Skeletal muscle tissue (tissue), 4 donors: Measurements from ENCODE around the gene DPYSL5. TPM values are rescaled to one million over a fixed set of nuclear protein-coding genes. Genes with fewer than 3 reads are reported as not detected.

ENCODE experiments used
- H3K27ac ChIP-seq: one replicate; pipeline ENCODE4 v1.7.0; 2013; ENCODE audit warnings: mild to moderate bottlenecking, low read depth, low read length, inconsistent platforms
- H3K27me3 ChIP-seq, 3 donors: one replicate each; pipeline ENCODE4 v1.7.0; 2013; ENCODE audit warnings: low read length in 3 of 3; ENCODE audit not compliant: control insufficient read depth in 3 of 3, insufficient read depth in 3 of 3
- H3K36me3 ChIP-seq, 3 donors: one replicate each; pipeline ENCODE4 v1.7.0; 2013; ENCODE audit warnings: low read length in 3 of 3; ENCODE audit not compliant: control insufficient read depth in 3 of 3, insufficient read depth in 3 of 3
- H3K4me1 ChIP-seq, 3 donors: one replicate each; pipeline ENCODE4 v1.7.0; 2013; ENCODE audit warnings: low read length in 3 of 3, mild to moderate bottlenecking in 3 of 3; ENCODE audit not compliant: control insufficient read depth in 3 of 3, insufficient read depth in 3 of 3
- H3K4me3 ChIP-seq, 3 donors: one replicate each; pipeline ENCODE4 v1.7.0; 2013; ENCODE audit warnings: low read length in 3 of 3
- H3K9ac ChIP-seq, 3 donors: one replicate each; pipeline ENCODE4 v1.7.0; 2013; ENCODE audit warnings: low read length in 3 of 3, mild to moderate bottlenecking in 3 of 3, moderate library complexity in 2 of 3, low read depth in 1 of 3
- H3K9me3 ChIP-seq, 3 donors: one replicate each; pipeline ENCODE4 v1.7.0; 2013; ENCODE audit warnings: low read length in 3 of 3; ENCODE audit not compliant: control insufficient read depth in 3 of 3
- total RNA-seq: library from RNA; depleted of rRNA; stranded (reverse); fragments of >200 nt; gene quantifications from one replicate; pipeline ENCODE4 v1.2.3, GENCODE V29; 2014
- donor health status: Osteomylitis.

DPYSL5 gene
- total RNA-seq, 1 donor from 2014 or later: 3.7 TPM

- Histone ChIP-seq H3K4me1 (no peaks in the 10 kb centered on the region), H3K9ac (no peak overlapping the region), H3K27ac (no peak overlapping the region), H3K9me3 (no peaks in the 10 kb centered on the region), H3K27me3 (peaks cover 5 to 18% (median 13%) of the 10 kb centered on the region in 3 donors), H3K4me3 (no peak overlapping the region), H3K36me3 (no peaks in the 10 kb centered on the region)
Measured at GRCh38 chr2:26936855-26937254, 88.9 kb downstream of the DPYSL5 start.

- peaks cover 11 to 28% (median 21%) of the 10 kb centered on the region in 3 donors for H3K27me3 ChIP-seq
Measured at GRCh38 chr2:26938399-26939118, 90.6 kb downstream of the DPYSL5 start.

GRCh38 chr2:26940001-26940400 lies 92.1 kb downstream of the DPYSL5 start:
- Histone ChIP-seq H3K4me3 (no peak overlapping the region), H3K27ac (no peak overlapping the region), H3K27me3 (peaks cover 14 to 28% (median 24%) of the 10 kb centered on the region in 3 donors), H3K9ac (no peak overlapping the region), H3K9me3 (no peaks in the 10 kb centered on the region), H3K36me3 (no peaks in the 10 kb centered on the region), H3K4me1 (no peaks in the 10 kb centered on the region)

More at GRCh38 chr2:26938399-26939118, 90.6 kb downstream of the DPYSL5 start:
- Histone ChIP-seq H3K9me3 (no peaks in the 10 kb centered on the region), H3K27ac (no peak overlapping the region), H3K4me1 (no peaks in the 10 kb centered on the region), H3K36me3 (no peaks in the 10 kb centered on the region), H3K4me3 (no peak overlapping the region), H3K9ac (no peak overlapping the region)

GRCh38 chr2:26941486-26941885 lies 93.6 kb downstream of the DPYSL5 start:
- no peaks in the 10 kb centered on the region for H3K9me3 ChIP-seq
- no peak overlapping the region for H3K9ac ChIP-seq
- no peak overlapping the region for H3K4me3 ChIP-seq
- no peak overlapping the region for H3K27ac ChIP-seq
- H3K36me3 ChIP-seq: no peaks in the 10 kb centered on the region
- peaks cover 14 to 33% (median 26%) of the 10 kb centered on the region in 3 donors for H3K27me3 ChIP-seq
- no peaks in the 10 kb centered on the region for H3K4me1 ChIP-seq

- Histone ChIP-seq H3K9ac (no peak overlapping the region), H3K36me3 (no peaks in the 10 kb centered on the region), H3K27me3 (peaks cover 17 to 39% (median 36%) of the 10 kb centered on the region in 3 donors), H3K27ac (no peak overlapping the region), H3K4me3 (no peak overlapping the region), H3K4me1 (peaks cover 0 to 9% (median 6%) of the 10 kb centered on the region in 3 donors), H3K9me3 (no peaks in the 10 kb centered on the region)
Measured at GRCh38 chr2:26942543-26943295, 94.8 kb downstream of the DPYSL5 start.

GRCh38 chr2:26945991-26946750 lies 98.2 kb downstream of the DPYSL5 start:
- Histone ChIP-seq H3K4me3 (no peak overlapping the region), H3K27ac (no peak overlapping the region), H3K27me3 (peaks cover 17 to 53% (median 36%) of the 10 kb centered on the region in 3 donors), H3K4me1 (peaks cover 0 to 9% (median 6%) of the 10 kb centered on the region in 3 donors), H3K36me3 (no peaks in the 10 kb centered on the region), H3K9ac (no peak overlapping the region), H3K9me3 (no peaks in the 10 kb centered on the region)

- Histone ChIP-seq H3K27me3 (peaks cover 17 to 53% (median 34%) of the 10 kb centered on the region in 3 donors), H3K9me3 (no peaks in the 10 kb centered on the region), H3K9ac (no peak overlapping the region), H3K4me3 (no peak overlapping the region), H3K36me3 (no peaks in the 10 kb centered on the region), H3K27ac (no peak overlapping the region), H3K4me1 (peaks cover 0 to 9% (median 6%) of the 10 kb centered on the region in 3 donors)
Measured at GRCh38 chr2:26946841-26947784, 99.2 kb downstream of the DPYSL5 start.

GRCh38 chr2:26948800-26949199 lies 100.9 kb downstream of the DPYSL5 start:
- H3K27ac ChIP-seq: no peak overlapping the region
- H3K36me3 ChIP-seq: no peaks in the 10 kb centered on the region
- peaks cover 11 to 44% (median 21%) of the 10 kb centered on the region in 3 donors for H3K27me3 ChIP-seq
- H3K9ac ChIP-seq: no peak overlapping the region
- no peak overlapping the region for H3K4me3 ChIP-seq
- peaks cover 0 to 9% (median 6%) of the 10 kb centered on the region in 3 donors for H3K4me1 ChIP-seq
- H3K9me3 ChIP-seq: no peaks in the 10 kb centered on the region

GRCh38 chr2:26950246-26950645 lies 102.3 kb downstream of the DPYSL5 start:
- H3K27me3 ChIP-seq: peaks cover 3 to 37% (median 21%) of the 10 kb centered on the region in 3 donors
- no peak overlapping the region for H3K4me3 ChIP-seq
- H3K9ac ChIP-seq: no peak overlapping the region
- no peaks in the 10 kb centered on the region for H3K36me3 ChIP-seq
- no peak overlapping the region for H3K27ac ChIP-seq
- no peaks in the 10 kb centered on the region for H3K9me3 ChIP-seq
- H3K4me1 ChIP-seq: peaks cover 0 to 9% (median 6%) of the 10 kb centered on the region in 3 donors
